Stimulated activated CD8-positive, alpha-beta memory T cell treated with anti-CD3 and anti-CD28 coated beads, Interleukin-12 subunit alpha, Interleukin-12 subunit beta, amount 100 ng/mL, for 4 hours (primary cell): ENCODE results near the gene VBP1.
"Not testable (repeated sequence)": the region's sequence is repeated elsewhere in the genome, so short reads cannot be mapped to it uniquely, and the experiment has no call there.

ENCODE experiments used
- DNase-seq: peaks from one replicate; pipeline ENCODE4 v3.0.0-alpha.2; 2020; ENCODE audit warnings: low read depth

The VBP1 gene

DNA sequence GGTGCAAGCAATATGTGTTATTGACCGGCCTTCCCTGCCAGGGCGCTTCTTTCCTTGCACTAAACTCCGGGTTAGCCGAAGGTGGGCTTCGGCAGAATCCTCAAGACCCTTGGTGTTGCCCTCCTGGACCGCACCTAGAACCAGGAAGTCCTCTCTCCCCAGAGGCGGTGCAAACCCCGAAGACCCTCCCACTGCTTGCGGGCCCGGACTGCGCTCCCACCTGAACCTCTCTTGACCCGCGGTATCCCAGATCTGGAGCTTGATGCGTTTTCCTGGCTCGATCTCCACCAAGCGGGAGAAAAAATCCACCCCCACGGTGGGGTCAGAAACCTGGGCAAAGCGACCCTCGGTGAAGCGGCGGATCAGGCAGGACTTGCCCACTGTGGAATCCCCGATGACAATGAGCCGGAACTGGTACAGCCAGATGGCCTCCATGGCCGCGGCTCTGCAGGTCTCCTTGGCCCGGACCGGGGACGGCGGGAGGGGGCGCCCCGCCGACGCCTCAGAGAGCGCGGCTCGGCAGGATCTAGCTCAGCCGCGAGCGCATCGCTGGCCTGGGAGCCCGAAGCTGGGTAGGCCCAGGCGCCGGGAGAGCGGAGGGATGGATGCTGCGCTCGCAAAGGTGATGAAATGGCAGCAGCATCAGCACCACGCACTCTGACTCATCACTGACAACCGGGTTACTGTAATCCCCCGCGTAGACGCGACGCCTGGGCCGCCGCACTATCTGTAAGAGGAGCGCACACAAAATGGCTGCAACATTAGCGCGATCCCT lies 47.8 kb downstream of the VBP1 start, which contains the start of gene RAB39B:
TSS of gene RAB39B (minus strand) at position 638 of the 775 bp plus-strand sequence. CDS start at position 435, 203 bp downstream.
- peak; percentile 52 for DNase-seq

GRCh38 chrX:155266439-155266838 lies 50.2 kb downstream of the VBP1 start:
- no peak for DNase-seq

- DNase-seq, result not testable (repeated sequence)
These were observed 51.7 kb downstream of the VBP1 start for GRCh38 chrX:155267995-155268394.

DNA sequence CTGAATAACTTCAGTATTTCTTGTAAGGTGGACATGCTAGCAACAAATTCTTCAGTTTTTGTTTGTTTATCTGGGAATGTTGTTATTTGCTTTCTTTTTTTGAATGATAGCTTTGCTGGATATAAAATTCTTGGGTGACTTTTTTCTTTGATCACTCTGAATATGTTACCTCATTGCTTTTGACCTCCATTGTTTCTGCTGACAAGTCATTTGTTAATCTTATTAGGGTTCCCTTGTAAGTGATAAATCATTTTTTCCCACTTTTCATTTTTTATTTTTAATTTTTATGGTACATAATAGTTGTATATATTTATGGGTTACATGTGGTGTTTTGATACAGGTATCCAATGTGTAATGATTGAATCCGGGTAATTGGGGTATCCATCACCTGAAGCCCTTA lies 54.7 kb downstream of the VBP1 start:
- DNase-seq, result no peak

DNA sequence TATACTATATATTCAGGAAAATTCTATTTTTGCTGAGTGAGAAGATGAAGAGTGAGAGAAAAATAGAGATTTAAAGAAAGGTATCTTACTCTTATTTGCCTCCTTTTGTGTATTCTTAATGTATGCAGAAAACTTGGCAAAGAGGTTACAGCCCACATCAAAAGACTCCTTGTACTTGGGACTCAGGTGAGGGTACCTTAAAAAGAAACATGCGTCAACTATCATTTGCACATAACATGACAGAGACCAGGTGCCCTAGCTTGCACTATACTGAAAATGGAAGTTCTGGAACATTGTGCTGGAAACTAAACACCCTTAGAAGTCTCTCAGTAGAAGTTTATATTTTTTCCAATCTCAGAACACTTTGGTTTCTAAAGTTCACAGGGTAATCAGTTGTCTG lies 63.6 kb downstream of the VBP1 start:
- DNase-seq, result no peak
